HCT116 (cell line): ENCODE measurements around the gene BMERB1. TPM values are rescaled to one million over a fixed set of nuclear protein-coding genes. Genes with fewer than 3 reads are reported as not detected.

Source experiments
- ATAC-seq: fragments of 200-7000 bp; cut with Tn5 transposase; 2 replicates; pipeline ENCODE4 v1.9.1; 2020; ENCODE audit warnings: mild to moderate bottlenecking, moderate library complexity
- BruUV-seq: library from RNA; stranded (reverse); fragments of 400-500 nt; replicated peaks from 2 replicates; lab custom pipeline; 2021; lab: Mats Ljungman, UMichigan
- CTCF ChIA-PET: fragments of 300-600 bp; sonication (Branson Sonifier 250); formaldehyde crosslinking; loops from one replicate; lab custom pipeline; 2021; ENCODE audit warnings: antibody characterized with exemption; lab: Charles Lee
- POLR2A ChIA-PET: fragments of 300-600, 350-600 bp; sonication (Branson Sonifier 250); formaldehyde crosslinking; loops from one replicate; lab custom pipeline; 2021; ENCODE audit warnings: antibody characterized with exemption; lab: Charles Lee
- RAD21 ChIA-PET, 2 experiments: fragments of 300-600 bp; sonication (Branson Sonifier 250); formaldehyde crosslinking; loops; one replicate each; lab custom pipeline; 2023; ENCODE audit warnings: low total read pairs in 2 of 2; ENCODE audit not compliant: uncharacterized antibody in 2 of 2, unreplicated experiment in 2 of 2, low non-redundant PET in 1 of 2; lab: Charles Lee
- DNase-seq: peaks from one replicate; pipeline ENCODE4 v3.0.0-alpha.2; 2010; ENCODE audit warnings: low read depth, low spot score
- H2AFZ ChIP-seq: fragments of 200-600 bp; shearing (Covaris generic), sonication (generic); 2 replicates; pipeline ENCODE4 v1.6.1; 2017; ENCODE audit warnings: low read depth, mixed run types, mixed read lengths, antibody characterized with exemption, low read length; ENCODE audit not compliant: poor library complexity, severe bottlenecking
- H3K27ac ChIP-seq: 2 replicates; pipeline ENCODE4 v1.5.1; 2012; ENCODE audit warnings: low read depth, low read length
- H3K27me3 ChIP-seq: fragments of 200-600 bp; sonication (generic); 2 replicates; pipeline ENCODE4 v1.6.1; 2016; ENCODE audit warnings: mixed run types, low read length, mixed read lengths; ENCODE audit not compliant: insufficient read depth
- H3K36me3 ChIP-seq, 2 experiments: fragments of 200-500 bp in 1 of 2; fragments of 200-600 bp in 1 of 2; sonication (Bioruptor generic) in 1 of 2; sonication (generic) in 1 of 2; 2 replicates each; pipeline versions ENCODE4 v1.5.1 to v1.6.1; 2014 to 2016; ENCODE audit warnings: low read length in 2 of 2, inconsistent platforms in 1 of 2, mixed read lengths in 1 of 2, mixed run types in 1 of 2; ENCODE audit not compliant: insufficient read depth in 2 of 2, control insufficient read depth in 1 of 2
- H3K4me1 ChIP-seq, 2 experiments: fragments of 200-600 bp in 1 of 2; sonication (generic) in 1 of 2; 2 replicates each; pipeline versions ENCODE4 v1.5.1 to v1.6.1; 2012 to 2017; ENCODE audit warnings: low read length in 2 of 2, inconsistent platforms in 1 of 2, mild to moderate bottlenecking in 1 of 2, mixed read lengths in 1 of 2, mixed run types in 1 of 2, moderate library complexity in 1 of 2; ENCODE audit not compliant: insufficient read depth in 2 of 2, control insufficient read depth in 1 of 2
- H3K4me2 ChIP-seq: fragments of 200-600 bp; sonication (generic); 2 replicates; pipeline ENCODE4 v1.6.1; 2017; ENCODE audit warnings: mixed run types, low read length, mixed read lengths
- H3K4me3 ChIP-seq, 2 experiments: fragments of 200-600 bp in 1 of 2; sonication (generic) in 1 of 2; replicated peaks in 1 of 2; 2 replicates each; pipeline ENCODE4 v1.5.1; 2011 to 2016; ENCODE audit warnings: low read length in 2 of 2, control low read depth in 1 of 2, low read depth in 1 of 2, mild to moderate bottlenecking in 1 of 2, mixed read lengths in 1 of 2, mixed run types in 1 of 2
- H3K79me2 ChIP-seq: fragments of 200-600 bp; sonication (generic); 2 replicates; pipeline ENCODE4 v1.6.1; 2017; ENCODE audit warnings: mild to moderate bottlenecking, mixed run types, low read length, moderate library complexity, mixed read lengths; ENCODE audit not compliant: insufficient read depth
- H3K9ac ChIP-seq: fragments of 200-600 bp; sonication (generic); 2 replicates; pipeline ENCODE4 v1.6.1; 2016; ENCODE audit warnings: low read length, mixed read lengths
- H3K9me2 ChIP-seq: fragments of 200-600 bp; sonication (generic), shearing (Covaris generic); 2 replicates; pipeline ENCODE4 v1.6.1; 2017; ENCODE audit warnings: mixed run types, mild to moderate bottlenecking, moderate library complexity; ENCODE audit not compliant: insufficient read depth
- H3K9me3 ChIP-seq, 2 experiments: fragments of 200-500 bp in 1 of 2; fragments of 200-600 bp in 1 of 2; sonication (Bioruptor generic) in 1 of 2; sonication (generic) in 1 of 2; 2 replicates each; pipeline ENCODE4 v1.6.1; 2014 to 2017; ENCODE audit warnings: low read length in 2 of 2, mixed read lengths in 2 of 2, inconsistent platforms in 1 of 2, low read depth in 1 of 2, mild to moderate bottlenecking in 1 of 2, mixed run types in 1 of 2, moderate library complexity in 1 of 2; ENCODE audit not compliant: control insufficient read depth in 1 of 2, insufficient read depth in 1 of 2
- H4K20me1 ChIP-seq: fragments of 200-600 bp; sonication (generic), shearing (Covaris generic); 2 replicates; pipeline ENCODE4 v1.6.1; 2017; ENCODE audit warnings: mixed run types, mild to moderate bottlenecking, moderate library complexity; ENCODE audit not compliant: insufficient read depth
- CBX3 ChIP-seq: IDR thresholded peaks from 2 replicates; pipeline ENCODE4 v1.6.1; 2012; ENCODE audit warnings: low read depth
- CEBPB ChIP-seq: IDR thresholded peaks from 2 replicates; pipeline ENCODE4 v1.6.1; 2012; ENCODE audit warnings: low read depth
- EGR1 ChIP-seq: IDR thresholded peaks from 2 replicates; pipeline ENCODE4 v1.6.1; 2012; ENCODE audit warnings: low read depth
- ELF1 ChIP-seq: IDR thresholded peaks from 2 replicates; pipeline ENCODE4 v1.6.1; 2012; ENCODE audit warnings: low read depth, borderline replicate concordance
- EZH2 ChIP-seq: fragments of 200-600 bp; sonication (generic); IDR thresholded peaks from 2 replicates; pipeline ENCODE4 v1.6.1; 2017; ENCODE audit warnings: antibody characterized with exemption, mixed run types
- FOSL1 ChIP-seq: IDR thresholded peaks from 2 replicates; pipeline ENCODE4 v1.6.1; 2012; ENCODE audit warnings: low read depth
- JUND ChIP-seq: IDR thresholded peaks from 2 replicates; pipeline ENCODE4 v1.6.1; 2012
- POLR2AphosphoS5 ChIP-seq: IDR thresholded peaks from 2 replicates; pipeline ENCODE4 v1.6.1; 2011; ENCODE audit warnings: mild to moderate bottlenecking, low read depth, low read length, moderate library complexity
- RAD21 ChIP-seq: IDR thresholded peaks from 2 replicates; pipeline ENCODE4 v1.6.1; 2012; ENCODE audit warnings: low read depth, mild to moderate bottlenecking
- SIN3A ChIP-seq: IDR thresholded peaks from 2 replicates; pipeline ENCODE4 v1.6.1; 2012; ENCODE audit warnings: low read depth
- SP1 ChIP-seq: IDR thresholded peaks from 2 replicates; pipeline ENCODE4 v1.6.1; 2012; ENCODE audit warnings: low read depth
- SRF ChIP-seq: IDR thresholded peaks from 2 replicates; pipeline ENCODE4 v1.6.1; 2012; ENCODE audit warnings: low read depth
- ZFX ChIP-seq: fragments of 450-650 bp; IDR thresholded peaks from 2 replicates; pipeline ENCODE4 v1.6.1; 2017
- ZNF274 ChIP-seq: fragments of 200-500 bp; sonication (Bioruptor generic); IDR thresholded peaks from 2 replicates; pipeline ENCODE4 v1.6.1; 2014; ENCODE audit warnings: mild to moderate bottlenecking, low read depth, low read length, inconsistent platforms
- intact Hi-C: fragments of 100-400 bp; cut with micrococcal nuclease; formaldehyde crosslinking; loops from 2 replicates; pipeline ENCODE4 v1.10.0; 2022
- total RNA-seq: library from RNA; stranded (reverse); gene quantifications from one replicate; pipeline ENCODE4 v1.2.1, GENCODE V29; 2021; ENCODE audit not compliant: unreplicated experiment
- TF ChIP-seq, protein P1 (sequence below), 3 experiments: fragments of 200-600 bp in 1 of 3; sonication (generic) in 1 of 3; IDR thresholded peaks in 2 of 3; conservative IDR thresholded peaks in 1 of 3; 2 replicates each; pipeline ENCODE4 v1.5.1; 2012 to 2017; ENCODE audit warnings: low read depth in 2 of 3, low read length in 2 of 3, antibody characterized with exemption in 1 of 3, borderline replicate concordance in 1 of 3, control low read depth in 1 of 3, mild to moderate bottlenecking in 1 of 3, mixed read lengths in 1 of 3, mixed run types in 1 of 3, moderate library complexity in 1 of 3; ENCODE audit not compliant: insufficient read depth in 1 of 3
- TF ChIP-seq, protein P2 (sequence below): IDR thresholded peaks from 2 replicates; pipeline ENCODE4 v1.6.1; 2012; ENCODE audit warnings: low read depth
- TF ChIP-seq, protein P3 (sequence below): IDR thresholded peaks from 2 replicates; pipeline ENCODE4 v1.6.1; 2011; ENCODE audit warnings: mild to moderate bottlenecking, low read length, moderate library complexity; ENCODE audit not compliant: insufficient replicate concordance; ENCODE audit errors: extremely low read depth

BMERB1 gene
- total RNA-seq, 1 experiment from 2014 or later, result 43.6 TPM

DNA sequence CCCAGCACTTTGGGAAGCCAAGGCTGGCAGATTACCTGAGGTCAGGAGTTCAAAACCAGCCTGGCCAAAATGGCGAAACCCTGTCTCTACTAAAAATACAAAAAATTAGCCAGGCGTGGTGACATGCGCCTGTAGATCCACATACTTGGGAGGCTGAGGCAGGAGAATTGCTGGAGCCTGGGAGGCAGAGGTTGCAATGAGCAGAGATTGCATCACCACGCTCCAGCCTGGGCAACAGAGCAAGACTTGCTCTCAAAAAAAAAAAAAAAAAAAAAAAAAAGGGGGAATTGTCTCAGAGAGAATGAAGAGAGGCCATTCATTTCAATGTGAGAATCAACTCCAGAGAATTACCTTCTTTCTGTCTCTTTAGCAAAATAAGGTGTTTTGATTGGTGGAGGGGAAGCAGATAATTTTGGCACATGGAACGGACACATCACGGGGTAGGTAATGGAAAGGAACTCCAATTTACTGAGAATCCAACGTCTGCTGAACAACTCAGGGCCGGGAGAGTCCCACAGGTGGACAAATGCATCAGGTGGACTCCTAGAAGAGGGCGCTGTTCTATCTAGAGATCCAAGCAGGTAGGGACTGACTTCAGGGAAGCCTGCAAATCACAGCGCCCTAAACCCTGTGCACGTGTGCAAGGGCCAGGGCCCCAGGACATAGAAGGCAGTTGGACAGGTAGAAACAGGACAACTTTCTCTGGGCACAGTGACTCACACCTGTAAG, 77.5 kb downstream of the BMERB1 start:
- DNase-seq (no peak), ATAC-seq (no peak)
- Histone ChIP-seq H2AFZ (no peak overlapping the region), H3K4me2 (no peak overlapping the region), H3K9me2 (no peaks in the 10 kb centered on the region), H3K27me3 (no peaks in the 10 kb centered on the region), H3K9ac (no peak overlapping the region), H4K20me1 (no peaks in the 10 kb centered on the region), H3K4me1 (peaks cover 0 to 21% of the 10 kb centered on the region in 2 experiments; a peak in 2 of 4 replicates), H3K79me2 (no peaks in the 10 kb centered on the region), H3K27ac (no peak overlapping the region), H3K9me3 (no peaks in the 10 kb centered on the region), H3K4me3 (no peak overlapping the region), H3K36me3 (no peaks in the 10 kb centered on the region)
- ChIA-PET RAD21 (no interaction called here), POLR2A (no interaction called here), CTCF (no interaction called here)
- TF ChIP-seq CEBPB, result no peak
- TF ChIP-seq SRF, result no peak
- TF ChIP-seq EGR1, result no peak
- TF ChIP-seq ELF1, result no peak
- TF ChIP-seq EZH2, result no peak
- TF ChIP-seq ZFX, result no peak
- TF ChIP-seq, protein P1, sequence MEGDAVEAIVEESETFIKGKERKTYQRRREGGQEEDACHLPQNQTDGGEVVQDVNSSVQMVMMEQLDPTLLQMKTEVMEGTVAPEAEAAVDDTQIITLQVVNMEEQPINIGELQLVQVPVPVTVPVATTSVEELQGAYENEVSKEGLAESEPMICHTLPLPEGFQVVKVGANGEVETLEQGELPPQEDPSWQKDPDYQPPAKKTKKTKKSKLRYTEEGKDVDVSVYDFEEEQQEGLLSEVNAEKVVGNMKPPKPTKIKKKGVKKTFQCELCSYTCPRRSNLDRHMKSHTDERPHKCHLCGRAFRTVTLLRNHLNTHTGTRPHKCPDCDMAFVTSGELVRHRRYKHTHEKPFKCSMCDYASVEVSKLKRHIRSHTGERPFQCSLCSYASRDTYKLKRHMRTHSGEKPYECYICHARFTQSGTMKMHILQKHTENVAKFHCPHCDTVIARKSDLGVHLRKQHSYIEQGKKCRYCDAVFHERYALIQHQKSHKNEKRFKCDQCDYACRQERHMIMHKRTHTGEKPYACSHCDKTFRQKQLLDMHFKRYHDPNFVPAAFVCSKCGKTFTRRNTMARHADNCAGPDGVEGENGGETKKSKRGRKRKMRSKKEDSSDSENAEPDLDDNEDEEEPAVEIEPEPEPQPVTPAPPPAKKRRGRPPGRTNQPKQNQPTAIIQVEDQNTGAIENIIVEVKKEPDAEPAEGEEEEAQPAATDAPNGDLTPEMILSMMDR (IDR thresholded peaks at IDR 0.05 in 2 of 3, conservative IDR thresholded peaks at IDR 0.05 in 1 of 3; ENCODE audit: borderline replicate concordance in 1 of 3, insufficient read depth in 1 of 3, low read depth in 2 of 3, low read length in 2 of 3), result no peak
- no peak for TF ChIP-seq SP1
- no peak for TF ChIP-seq RAD21
- no peak for TF ChIP-seq FOSL1
- TF ChIP-seq JUND, result no peak
- TF ChIP-seq, protein P2, sequence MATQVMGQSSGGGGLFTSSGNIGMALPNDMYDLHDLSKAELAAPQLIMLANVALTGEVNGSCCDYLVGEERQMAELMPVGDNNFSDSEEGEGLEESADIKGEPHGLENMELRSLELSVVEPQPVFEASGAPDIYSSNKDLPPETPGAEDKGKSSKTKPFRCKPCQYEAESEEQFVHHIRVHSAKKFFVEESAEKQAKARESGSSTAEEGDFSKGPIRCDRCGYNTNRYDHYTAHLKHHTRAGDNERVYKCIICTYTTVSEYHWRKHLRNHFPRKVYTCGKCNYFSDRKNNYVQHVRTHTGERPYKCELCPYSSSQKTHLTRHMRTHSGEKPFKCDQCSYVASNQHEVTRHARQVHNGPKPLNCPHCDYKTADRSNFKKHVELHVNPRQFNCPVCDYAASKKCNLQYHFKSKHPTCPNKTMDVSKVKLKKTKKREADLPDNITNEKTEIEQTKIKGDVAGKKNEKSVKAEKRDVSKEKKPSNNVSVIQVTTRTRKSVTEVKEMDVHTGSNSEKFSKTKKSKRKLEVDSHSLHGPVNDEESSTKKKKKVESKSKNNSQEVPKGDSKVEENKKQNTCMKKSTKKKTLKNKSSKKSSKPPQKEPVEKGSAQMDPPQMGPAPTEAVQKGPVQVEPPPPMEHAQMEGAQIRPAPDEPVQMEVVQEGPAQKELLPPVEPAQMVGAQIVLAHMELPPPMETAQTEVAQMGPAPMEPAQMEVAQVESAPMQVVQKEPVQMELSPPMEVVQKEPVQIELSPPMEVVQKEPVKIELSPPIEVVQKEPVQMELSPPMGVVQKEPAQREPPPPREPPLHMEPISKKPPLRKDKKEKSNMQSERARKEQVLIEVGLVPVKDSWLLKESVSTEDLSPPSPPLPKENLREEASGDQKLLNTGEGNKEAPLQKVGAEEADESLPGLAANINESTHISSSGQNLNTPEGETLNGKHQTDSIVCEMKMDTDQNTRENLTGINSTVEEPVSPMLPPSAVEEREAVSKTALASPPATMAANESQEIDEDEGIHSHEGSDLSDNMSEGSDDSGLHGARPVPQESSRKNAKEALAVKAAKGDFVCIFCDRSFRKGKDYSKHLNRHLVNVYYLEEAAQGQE, result no peak
- TF ChIP-seq, protein P3, sequence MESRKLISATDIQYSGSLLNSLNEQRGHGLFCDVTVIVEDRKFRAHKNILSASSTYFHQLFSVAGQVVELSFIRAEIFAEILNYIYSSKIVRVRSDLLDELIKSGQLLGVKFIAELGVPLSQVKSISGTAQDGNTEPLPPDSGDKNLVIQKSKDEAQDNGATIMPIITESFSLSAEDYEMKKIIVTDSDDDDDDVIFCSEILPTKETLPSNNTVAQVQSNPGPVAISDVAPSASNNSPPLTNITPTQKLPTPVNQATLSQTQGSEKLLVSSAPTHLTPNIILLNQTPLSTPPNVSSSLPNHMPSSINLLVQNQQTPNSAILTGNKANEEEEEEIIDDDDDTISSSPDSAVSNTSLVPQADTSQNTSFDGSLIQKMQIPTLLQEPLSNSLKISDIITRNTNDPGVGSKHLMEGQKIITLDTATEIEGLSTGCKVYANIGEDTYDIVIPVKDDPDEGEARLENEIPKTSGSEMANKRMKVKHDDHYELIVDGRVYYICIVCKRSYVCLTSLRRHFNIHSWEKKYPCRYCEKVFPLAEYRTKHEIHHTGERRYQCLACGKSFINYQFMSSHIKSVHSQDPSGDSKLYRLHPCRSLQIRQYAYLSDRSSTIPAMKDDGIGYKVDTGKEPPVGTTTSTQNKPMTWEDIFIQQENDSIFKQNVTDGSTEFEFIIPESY, result no peak
- TF ChIP-seq POLR2AphosphoS5, result no peak
- TF ChIP-seq SIN3A, result no peak
- TF ChIP-seq CBX3, result no peak
- no peak for TF ChIP-seq ZNF274
- BruUV-seq, result no TSS peak
- intact Hi-C loops, result no loop called here
